Liver (tissue), 9 donors: ENCODE measurements around the gene HTR4. TPM values are rescaled to one million over a fixed set of nuclear protein-coding genes. Genes with fewer than 3 reads are reported as not detected.

Experiments
- DNase-seq: peaks from one replicate; pipeline ENCODE4 v3.0.0-alpha.2; 2017; ENCODE audit warnings: low spot score
- H3K27ac ChIP-seq, 2 donors: one replicate each; pipeline ENCODE4 v1.7.0; 2013; ENCODE audit warnings: inconsistent platforms in 2 of 2, low read length in 2 of 2, control low read depth in 1 of 2, low read depth in 1 of 2, mild to moderate bottlenecking in 1 of 2
- H3K27me3 ChIP-seq, 4 donors: one replicate each; pipeline versions ENCODE4 v1.6.1 to v1.7.0; 2013; ENCODE audit warnings: low read length in 3 of 4, inconsistent platforms in 1 of 4, mild to moderate bottlenecking in 1 of 4, moderate library complexity in 1 of 4; ENCODE audit not compliant: control insufficient read depth in 4 of 4, insufficient read depth in 4 of 4
- H3K36me3 ChIP-seq, 4 donors: one replicate each; pipeline versions ENCODE4 v1.6.1 to v1.7.0; 2013; ENCODE audit warnings: low read length in 3 of 4, mild to moderate bottlenecking in 3 of 4, low read depth in 1 of 4, moderate library complexity in 1 of 4; ENCODE audit not compliant: control insufficient read depth in 4 of 4, insufficient read depth in 3 of 4
- H3K4me1 ChIP-seq, 4 donors: one replicate each; pipeline versions ENCODE4 v1.6.1 to v1.7.0; 2013; ENCODE audit warnings: low read length in 3 of 4, mild to moderate bottlenecking in 3 of 4, moderate library complexity in 1 of 4; ENCODE audit not compliant: control insufficient read depth in 4 of 4, insufficient read depth in 4 of 4
- H3K4me3 ChIP-seq, 3 donors: one replicate each; pipeline versions ENCODE4 v1.6.1 to v1.7.0; 2013; ENCODE audit warnings: low read length in 3 of 3, control low read depth in 1 of 3, low read depth in 1 of 3, mild to moderate bottlenecking in 1 of 3
- H3K9ac ChIP-seq, 2 donors: one replicate each; pipeline ENCODE4 v1.7.0; 2013; ENCODE audit warnings: low read length in 2 of 2, mild to moderate bottlenecking in 2 of 2, moderate library complexity in 2 of 2, control low read depth in 1 of 2, low read depth in 1 of 2
- H3K9me3 ChIP-seq, 4 donors: one replicate each; pipeline versions ENCODE4 v1.6.1 to v1.7.0; 2013; ENCODE audit warnings: low read length in 3 of 4; ENCODE audit not compliant: control insufficient read depth in 4 of 4
- ATF3 ChIP-seq: IDR thresholded peaks from 2 replicates; pipeline ENCODE4 v1.6.1; 2016; ENCODE audit warnings: antibody characterized with exemption
- CTCF ChIP-seq: fragments of 150-350 bp; IDR thresholded peaks from 2 replicates; pipeline ENCODE4 v1.5.1; 2017; ENCODE audit warnings: improper control_type of control experiment, low read depth, low read length; ENCODE audit not compliant: missing input control
- EGR1 ChIP-seq, 2 donors: IDR thresholded peaks; 2 replicates each; pipeline ENCODE4 v1.6.1; 2016 to 2018; ENCODE audit warnings: antibody characterized with exemption in 2 of 2, low read depth in 2 of 2
- FOXA1 ChIP-seq: IDR thresholded peaks from 2 replicates; pipeline ENCODE4 v1.6.1; 2016; ENCODE audit warnings: antibody characterized with exemption
- FOXA2 ChIP-seq: IDR thresholded peaks from 2 replicates; pipeline ENCODE4 v1.6.1; 2016; ENCODE audit warnings: antibody characterized with exemption
- GABPA ChIP-seq, 2 donors: IDR thresholded peaks in 1 of 2; conservative IDR thresholded peaks in 1 of 2; 2 replicates each; pipeline ENCODE4 v1.6.1; 2016; ENCODE audit warnings: antibody characterized with exemption in 2 of 2, mild to moderate bottlenecking in 1 of 2, moderate library complexity in 1 of 2
- HNF4A ChIP-seq, 2 donors: conservative IDR thresholded peaks; 2 replicates each; pipeline ENCODE4 v1.6.1; 2016; ENCODE audit warnings: antibody characterized with exemption in 2 of 2, mild to moderate bottlenecking in 2 of 2
- HNF4G ChIP-seq: IDR thresholded peaks from 2 replicates; pipeline ENCODE4 v1.6.1; 2016; ENCODE audit warnings: antibody characterized with exemption
- JUND ChIP-seq, 2 donors: IDR thresholded peaks; 2 replicates each; pipeline ENCODE4 v1.6.1; 2016; ENCODE audit warnings: antibody characterized with exemption in 2 of 2
- MAX ChIP-seq: IDR thresholded peaks from 2 replicates; pipeline ENCODE4 v1.6.1; 2016; ENCODE audit warnings: antibody characterized with exemption
- NR2F2 ChIP-seq: IDR thresholded peaks from 2 replicates; pipeline ENCODE4 v1.6.1; 2016; ENCODE audit warnings: antibody characterized with exemption
- RAD21 ChIP-seq, 2 donors: IDR thresholded peaks; 2 replicates each; pipeline ENCODE4 v1.6.1; 2016; ENCODE audit warnings: antibody characterized with exemption in 2 of 2, mild to moderate bottlenecking in 2 of 2
- REST ChIP-seq: IDR thresholded peaks from 2 replicates; pipeline ENCODE4 v1.6.1; 2016; ENCODE audit warnings: antibody characterized with exemption, mild to moderate bottlenecking
- RXRA ChIP-seq, 2 donors: IDR thresholded peaks; 2 replicates each; pipeline ENCODE4 v1.6.1; 2017 to 2018; ENCODE audit warnings: antibody characterized with exemption in 2 of 2, mild to moderate bottlenecking in 1 of 2
- SP1 ChIP-seq: IDR thresholded peaks from 2 replicates; pipeline ENCODE4 v1.6.1; 2018; ENCODE audit warnings: antibody characterized with exemption, mild to moderate bottlenecking
- YY1 ChIP-seq: IDR thresholded peaks from 2 replicates; pipeline ENCODE4 v1.6.1; 2016; ENCODE audit warnings: antibody characterized with exemption, mild to moderate bottlenecking
- ZBTB33 ChIP-seq: IDR thresholded peaks from 2 replicates; pipeline ENCODE4 v1.6.1; 2016; ENCODE audit warnings: antibody characterized with exemption
- WGBS: extraction: QIAGEN DNeasy Blood & Tissue Kit; methylation state at CpG from one replicate; pipeline ENCODE4 v1.1.7; 2013; 5-methylcytosine and 5-hydroxymethylcytosine counted together
- polyA plus RNA-seq, 2 donors: library from polyadenylated mRNA; stranded (reverse) in 1 of 2; unstranded in 1 of 2; fragments of 200-250 nt in 1 of 2; fragments of >200 nt in 1 of 2; fragmentation: Nextera tagmentation in 1 of 2; extraction: Ambion mirVana in 1 of 2; gene quantifications; one replicate each; pipeline versions ENCODE4 v1.2.1 to v1.2.3, GENCODE V29; 2013 to 2015
- total RNA-seq, 2 donors: library from RNA; depleted of rRNA; stranded (reverse); fragments of >200 nt; gene quantifications; one replicate each; pipeline ENCODE4 v1.2.3, GENCODE V29; 2014
- donor health status: healthy.
- donor health status: healthy.
- donor health status: healthy.
- donor health status: healthy.
- donor health status: healthy.

HTR4 gene
- total and polyA plus RNA-seq, 4 donors: 0.19 to 2.4 (median 0.98) TPM

- no peak overlapping the region for H3K4me3 ChIP-seq
- H3K27me3 ChIP-seq: no peaks in the 10 kb centered on the region
- TF ChIP-seq RAD21 (IDR thresholded peaks at IDR 0.05) (no peak), REST (no peak), SP1 (no peak), YY1 (no peak), FOXA1 (no peak), RXRA (IDR thresholded peaks at IDR 0.05) (no peak), ZBTB33 (no peak), HNF4G (no peak), EGR1 (IDR thresholded peaks at IDR 0.05; ENCODE audit: low read depth in 2 of 2) (no peak), GABPA (IDR thresholded peaks at IDR 0.05 in 1 of 2, conservative IDR thresholded peaks at IDR 0.05 in 1 of 2) (no peak), NR2F2 (no peak), ATF3 (no peak), FOXA2 (no peak), HNF4A (conservative IDR thresholded peaks at IDR 0.05) (no peak), JUND (IDR thresholded peaks at IDR 0.05) (no peak), MAX (no peak), CTCF (no peak)
- H3K4me1 ChIP-seq: peaks cover 0 to 8% (median 4%) of the 10 kb centered on the region in 4 donors
- H3K9me3 ChIP-seq: no peaks in the 10 kb centered on the region
- 89% methylated on average over 3 of the region's 3 CpGs for WGBS
- no peaks in the 10 kb centered on the region for H3K36me3 ChIP-seq
- no peak for DNase-seq
- H3K27ac ChIP-seq: no peak overlapping the region
- no peak overlapping the region for H3K9ac ChIP-seq
These were observed 196.1 kb downstream of the HTR4 start for GRCh38 chr5:148458036-148458888.
